Neuronal stem cell (in vitro differentiated cells): ENCODE results near the gene ZEB2.

ENCODE experiments used
- DNase-seq: peaks from one replicate; pipeline ENCODE4 v3.0.0-alpha.2; 2013; ENCODE audit warnings: low spot score
- H2AFZ ChIP-seq: one replicate; pipeline ENCODE4 v1.6.1; 2013; ENCODE audit warnings: mild to moderate bottlenecking, low read length, inconsistent platforms
- H2AK5ac ChIP-seq: 2 replicates; pipeline ENCODE4 v1.6.1; 2013; ENCODE audit warnings: low read depth, mild to moderate bottlenecking, inconsistent platforms, low read length, moderate library complexity, mixed read lengths
- H2BK120ac ChIP-seq: 2 replicates; pipeline ENCODE4 v1.6.1; 2013; ENCODE audit warnings: low read depth, mild to moderate bottlenecking, inconsistent platforms, low read length, moderate library complexity, mixed read lengths
- H2BK12ac ChIP-seq: one replicate; pipeline ENCODE4 v1.6.1; 2013; ENCODE audit warnings: low read length, inconsistent platforms
- H2BK15ac ChIP-seq: 2 replicates; pipeline ENCODE4 v1.6.1; 2013; ENCODE audit warnings: mild to moderate bottlenecking, low read length, inconsistent platforms, mixed read lengths
- H2BK5ac ChIP-seq: one replicate; pipeline ENCODE4 v1.6.1; 2013; ENCODE audit warnings: inconsistent platforms, mild to moderate bottlenecking, low read length, moderate library complexity
- H3K14ac ChIP-seq: one replicate; pipeline ENCODE4 v1.6.1; 2013; ENCODE audit warnings: low read length, inconsistent platforms
- H3K18ac ChIP-seq: 2 replicates; pipeline ENCODE4 v1.6.1; 2013; ENCODE audit warnings: low read length, inconsistent platforms
- H3K23ac ChIP-seq: 2 replicates; pipeline ENCODE4 v1.6.1; 2013; ENCODE audit warnings: low read depth, mild to moderate bottlenecking, mixed read lengths, low read length, inconsistent platforms; ENCODE audit not compliant: poor library complexity
- H3K27ac ChIP-seq: replicated peaks from 3 replicates; pipeline ENCODE4 v1.5.1; 2013; ENCODE audit warnings: low read length, inconsistent platforms
- H3K27me3 ChIP-seq, 3 experiments: 2 replicates each; pipeline ENCODE4 v1.6.1; 2013; ENCODE audit warnings: low read length in 3 of 3, mild to moderate bottlenecking in 2 of 3, inconsistent platforms in 1 of 3, low read depth in 1 of 3, mixed read lengths in 1 of 3, moderate library complexity in 1 of 3; ENCODE audit not compliant: control insufficient read depth in 3 of 3, insufficient read depth in 3 of 3
- H3K36me3 ChIP-seq, 2 donors: replicated peaks in 1 of 2; 2 replicates each; pipeline ENCODE4 v1.6.1; 2013; ENCODE audit warnings: low read length in 2 of 2; ENCODE audit not compliant: control insufficient read depth in 2 of 2, insufficient read depth in 2 of 2
- H3K4ac ChIP-seq: 2 replicates; pipeline ENCODE4 v1.6.1; 2013; ENCODE audit warnings: inconsistent platforms, mild to moderate bottlenecking, low read length, moderate library complexity
- H3K4me1 ChIP-seq, 2 donors: 1 replicate in 1 of 2; 2 replicates in 1 of 2; pipeline ENCODE4 v1.6.1; 2013; ENCODE audit warnings: low read length in 2 of 2, low read depth in 1 of 2; ENCODE audit not compliant: control insufficient read depth in 2 of 2, insufficient read depth in 1 of 2
- H3K4me2 ChIP-seq: one replicate; pipeline ENCODE4 v1.6.1; 2013; ENCODE audit warnings: mild to moderate bottlenecking, low read length, inconsistent platforms; ENCODE audit not compliant: insufficient read depth, poor library complexity, severe bottlenecking
- H3K4me3 ChIP-seq, 2 donors: 2 replicates each; pipeline ENCODE4 v1.5.1; 2013; ENCODE audit warnings: low read length in 2 of 2, mild to moderate bottlenecking in 2 of 2, inconsistent platforms in 1 of 2, moderate library complexity in 1 of 2
- H3K79me1 ChIP-seq: one replicate; pipeline ENCODE4 v1.6.1; 2013; ENCODE audit warnings: low read depth, mild to moderate bottlenecking, inconsistent platforms, low read length, moderate library complexity
- H3K9ac ChIP-seq: one replicate; pipeline ENCODE4 v1.6.1; 2013; ENCODE audit warnings: mild to moderate bottlenecking, low read depth, low read length, inconsistent platforms; ENCODE audit not compliant: poor library complexity
- H3K9me3 ChIP-seq, 2 donors: replicated peaks in 1 of 2; 2 replicates each; pipeline versions ENCODE3 to v1.6.1; 2013; ENCODE audit warnings: low read length in 2 of 2, mild to moderate bottlenecking in 2 of 2, inconsistent platforms in 1 of 2, low read depth in 1 of 2, mixed read lengths in 1 of 2, moderate library complexity in 1 of 2; ENCODE audit not compliant: control insufficient read depth in 2 of 2, insufficient read depth in 1 of 2
- H4K8ac ChIP-seq: one replicate; pipeline ENCODE4 v1.6.1; 2013; ENCODE audit warnings: low read depth, mild to moderate bottlenecking, inconsistent platforms, low read length, moderate library complexity
- H4K91ac ChIP-seq: one replicate; pipeline ENCODE4 v1.6.1; 2013; ENCODE audit warnings: low read length, low read depth, mild to moderate bottlenecking, inconsistent platforms; ENCODE audit not compliant: poor library complexity
- WGBS, 2 donors: extraction: QIAGEN DNeasy Blood & Tissue Kit; methylation state at CpG; one replicate each; pipeline ENCODE4 v1.1.7; 2013; ENCODE audit warnings: missing lambda C conversion rate in 2 of 2, mixed read lengths in 1 of 2; ENCODE audit not compliant: insufficient read length in 2 of 2, insufficient replicate concordance in 1 of 2; ENCODE audit errors: extremely low coverage in 2 of 2; 5-methylcytosine and 5-hydroxymethylcytosine counted together

The ZEB2 gene

GRCh38 chr2:144441711-144442141 lies 78.2 kb downstream of the ZEB2 start:
- no peak overlapping the region for H2BK15ac ChIP-seq
- H2AK5ac ChIP-seq: no peak overlapping the region
- H3K9me3 ChIP-seq: peaks cover 0 to 4% of the 10 kb centered on the region in 2 donors
- peaks cover 3% of the 10 kb centered on the region for H3K79me1 ChIP-seq
- no peak overlapping the region for H3K4me3 ChIP-seq
- H3K18ac ChIP-seq: no peak overlapping the region
- H2AFZ ChIP-seq: no peak overlapping the region
- no peak overlapping the region for H2BK120ac ChIP-seq
- H4K8ac ChIP-seq: no peak overlapping the region
- no peak overlapping the region for H3K9ac ChIP-seq
- no peak overlapping the region for H3K27ac ChIP-seq
- no peaks in the 10 kb centered on the region for H3K27me3 ChIP-seq
- no CpG with 5 or more reads among the region's 2 CpGs for WGBS, 2 donors
- no peak overlapping the region for H4K91ac ChIP-seq
- no peak overlapping the region for H3K4me2 ChIP-seq
- H3K14ac ChIP-seq: no peak overlapping the region
- DNase-seq: no peak
- no peak overlapping the region for H2BK12ac ChIP-seq
- H3K36me3 ChIP-seq: peaks cover 0 to 31% of the 10 kb centered on the region in 2 donors
- no peak overlapping the region for H3K4ac ChIP-seq
- no peak overlapping the region for H2BK5ac ChIP-seq
- no peak overlapping the region for H3K23ac ChIP-seq
- peaks cover 18 to 50% of the 10 kb centered on the region in 2 donors for H3K4me1 ChIP-seq

- Histone ChIP-seq H3K27ac (no peak overlapping the region), H2BK12ac (no peak overlapping the region), H2AK5ac (no peak overlapping the region), H3K14ac (no peak overlapping the region), H3K9ac (no peak overlapping the region), H3K36me3 (peaks cover 0 to 32% of the 10 kb centered on the region in 2 donors), H2BK15ac (no peak overlapping the region), H3K18ac (no peak overlapping the region), H3K4me1 (peaks cover 15 to 50% of the 10 kb centered on the region in 2 donors), H3K4ac (no peak overlapping the region), H3K4me3 (no peak overlapping the region), H2BK120ac (no peak overlapping the region), H4K8ac (no peak overlapping the region), H3K27me3 (no peaks in the 10 kb centered on the region), H3K79me1 (peaks cover 4% of the 10 kb centered on the region), H2BK5ac (no peak overlapping the region), H4K91ac (no peak overlapping the region), H3K4me2 (no peak overlapping the region), H3K23ac (no peak overlapping the region), H2AFZ (no peak overlapping the region), H3K9me3 (no peaks in the 10 kb centered on the region)
- no CpG with 5 or more reads among the region's 1 CpG for WGBS, 2 donors
- DNase-seq: no peak
Observed at GRCh38 chr2:144439993-144440392, 79.9 kb downstream of the ZEB2 start.

- Histone ChIP-seq H3K4me1 (peaks cover 10 to 47% of the 10 kb centered on the region in 2 donors), H3K4ac (no peak overlapping the region), H3K79me1 (peaks cover 5% of the 10 kb centered on the region), H3K4me2 (no peak overlapping the region), H2BK120ac (no peak overlapping the region), H3K36me3 (peaks cover 0 to 36% of the 10 kb centered on the region in 2 donors), H3K27me3 (no peaks in the 10 kb centered on the region), H3K14ac (no peak overlapping the region), H2BK15ac (no peak overlapping the region), H3K4me3 (no peak overlapping the region), H3K27ac (no peak overlapping the region), H3K18ac (peak overlapping the region; percentile 20), H4K91ac (no peak overlapping the region), H2AFZ (no peak overlapping the region), H4K8ac (no peak overlapping the region), H2BK12ac (no peak overlapping the region), H2BK5ac (no peak overlapping the region), H3K23ac (no peak overlapping the region), H3K9ac (no peak overlapping the region), H3K9me3 (no peaks in the 10 kb centered on the region), H2AK5ac (no peak overlapping the region)
- no peak for DNase-seq
- no CpG with 5 or more reads among the region's 8 CpGs for WGBS, 2 donors
Observed at GRCh38 chr2:144438801-144439631, 80.9 kb downstream of the ZEB2 start.

GRCh38 chr2:144437636-144438035 lies 82.3 kb downstream of the ZEB2 start:
- Histone ChIP-seq H2BK15ac (no peak overlapping the region), H3K4me2 (no peak overlapping the region), H3K79me1 (peaks cover 5% of the 10 kb centered on the region), H3K9me3 (no peaks in the 10 kb centered on the region), H3K9ac (no peak overlapping the region), H4K91ac (no peak overlapping the region), H3K4me3 (no peak overlapping the region), H3K18ac (no peak overlapping the region), H2BK12ac (no peak overlapping the region), H3K36me3 (peaks cover 0 to 36% of the 10 kb centered on the region in 2 donors), H2AFZ (no peak overlapping the region), H3K27me3 (no peaks in the 10 kb centered on the region), H2BK5ac (no peak overlapping the region), H3K23ac (no peak overlapping the region), H4K8ac (no peak overlapping the region), H2AK5ac (no peak overlapping the region), H3K27ac (no peak overlapping the region), H2BK120ac (no peak overlapping the region), H3K4ac (no peak overlapping the region), H3K4me1 (peaks cover 10 to 52% of the 10 kb centered on the region in 2 donors), H3K14ac (no peak overlapping the region)
- DNase-seq: no peak
- WGBS, 2 donors: no CpG with 5 or more reads among the region's 4 CpGs
